Hippocampal formation (tissue), 2 donors: Measurements from ENCODE around the gene ORMDL2.
"Not testable (repeated sequence)": the region's sequence is repeated elsewhere in the genome, so short reads cannot be mapped to it uniquely, and the experiment has no call there.

Experiments used
- DNase-seq, 2 donors: peaks; one replicate each; lab custom pipeline; 2025; lab: John Stamatoyannopoulos, UW

Gene ORMDL2

GRCh38 chr12:55828357-55828756, 10.5 kb downstream of the ORMDL2 start:
- no peak for DNase-seq

- peak; percentile 74 to 77 for DNase-seq
Observed at GRCh38 chr12:55829967-55830600, 12.2 kb downstream of the ORMDL2 start.

- peak; percentile 74 to 77 for DNase-seq
Observed at GRCh38 chr12:55830601-55831446, 13.0 kb downstream of the ORMDL2 start.

GRCh38 chr12:55831447-55831815, 13.6 kb downstream of the ORMDL2 start:
- no peak for DNase-seq

DNA sequence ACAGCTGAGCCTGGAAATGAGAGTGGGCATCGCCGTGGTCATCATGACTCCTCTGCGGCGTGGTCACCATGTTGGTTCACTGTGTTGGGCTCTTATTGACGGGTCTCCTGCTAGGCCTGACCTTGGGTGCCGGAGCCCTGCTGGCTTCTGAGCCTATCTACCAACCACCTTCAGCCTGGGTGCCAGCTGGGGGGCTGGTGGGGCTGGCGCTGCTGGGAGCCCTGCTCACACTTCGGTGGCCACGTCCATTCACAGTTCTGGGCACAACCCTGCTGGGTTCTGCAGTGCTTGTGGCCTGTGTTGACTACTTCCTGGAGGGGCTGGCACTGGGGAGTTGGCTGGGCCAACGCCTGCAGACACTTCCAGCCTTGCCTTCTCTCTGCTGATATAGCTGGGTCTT, 15.2 kb downstream of the ORMDL2 start:
- DNase-seq, result no peak

GRCh38 chr12:55834400-55834799, 16.6 kb downstream of the ORMDL2 start:
- DNase-seq, result not testable (repeated sequence)

- no peak for DNase-seq
Observed at GRCh38 chr12:55838361-55838760, 20.5 kb downstream of the ORMDL2 start.

DNA sequence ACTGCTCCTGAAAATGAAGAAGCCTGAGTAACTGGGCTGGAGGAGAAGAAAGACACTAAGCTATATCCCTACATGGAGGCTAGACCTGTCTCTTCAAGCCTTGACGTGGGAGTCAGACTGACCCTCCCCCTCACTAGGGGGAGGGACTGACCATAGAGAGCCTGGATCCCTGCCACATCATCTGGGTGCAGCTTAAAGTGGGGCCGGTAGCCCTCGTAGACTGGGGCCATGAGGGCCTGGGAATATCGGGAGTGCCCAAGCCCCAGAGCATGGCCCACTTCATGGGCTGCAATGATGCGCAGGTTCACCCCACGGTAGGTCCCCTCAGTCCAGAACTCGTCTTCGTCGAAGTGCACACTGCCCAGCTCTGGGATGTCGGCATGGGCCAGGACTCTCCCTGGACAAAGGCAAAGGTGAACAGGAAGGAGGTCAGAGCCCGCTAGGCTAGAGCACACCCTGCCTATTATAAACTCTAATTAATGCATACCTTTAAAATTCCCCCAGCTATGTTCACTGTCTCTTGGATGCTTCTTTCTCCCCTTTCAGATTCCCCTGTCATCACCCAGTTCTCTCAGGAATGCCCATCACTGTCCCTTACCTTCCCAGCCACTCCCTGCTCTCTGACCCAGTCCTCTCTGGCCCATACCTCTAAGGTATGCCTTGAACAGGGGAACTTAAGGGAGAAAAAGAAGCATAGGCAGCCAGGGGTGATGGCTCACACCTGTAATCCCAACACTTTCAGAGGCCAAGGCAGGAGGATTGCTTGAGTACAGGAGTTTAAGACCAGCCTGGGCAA, 21.7 kb downstream of the ORMDL2 start:
- no peak for DNase-seq

GRCh38 chr12:55840581-55841351, 22.9 kb downstream of the ORMDL2 start:
- no peak for DNase-seq

- no peak for DNase-seq
Observed at GRCh38 chr12:55842681-55843429, 25.0 kb downstream of the ORMDL2 start, which contains the start of gene MMP19. Gene MMP19 (minus strand): TSS chr12:55842936. CDS start chr12:55842830, 106 bp downstream.

DNA sequence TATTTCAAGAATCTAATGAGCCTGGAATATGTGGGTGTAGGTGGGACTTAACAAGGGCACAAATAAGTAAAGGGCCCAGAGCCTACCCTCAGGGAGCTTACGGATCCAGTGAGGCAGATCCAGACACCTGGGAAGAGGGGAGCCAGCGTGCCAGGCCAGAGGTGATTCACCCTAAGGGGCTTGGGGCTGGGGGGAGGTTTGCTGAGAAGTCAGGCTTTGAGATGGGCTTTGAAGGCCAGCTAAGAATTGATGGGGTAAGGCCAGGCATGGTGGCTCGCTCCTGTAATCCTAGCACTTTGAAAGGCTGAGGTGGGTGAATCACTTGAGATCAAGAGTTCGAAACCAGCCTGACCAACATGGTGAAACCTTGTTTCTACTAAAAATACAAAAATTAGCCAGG, 25.6 kb downstream of the ORMDL2 start:
- DNase-seq, result no peak

DNA sequence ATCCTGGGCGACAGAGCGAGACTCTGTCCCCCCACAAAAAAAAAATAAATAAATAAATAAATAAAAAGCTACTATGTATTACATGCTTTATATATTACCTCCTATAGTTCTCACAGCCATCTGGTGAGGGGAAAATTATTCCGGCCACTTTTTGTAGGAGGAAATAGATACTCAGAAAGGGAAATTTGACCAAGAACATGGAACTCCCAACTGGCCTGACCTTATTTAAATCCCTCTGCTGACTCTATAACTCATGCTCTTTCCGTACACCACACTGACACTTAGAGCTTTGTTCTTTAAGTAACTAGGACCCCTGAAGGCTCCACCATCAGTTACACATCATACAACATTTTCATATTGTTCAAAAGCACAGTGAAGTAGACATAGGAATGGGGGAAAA, 27.1 kb downstream of the ORMDL2 start:
- DNase-seq, result no peak

DNA sequence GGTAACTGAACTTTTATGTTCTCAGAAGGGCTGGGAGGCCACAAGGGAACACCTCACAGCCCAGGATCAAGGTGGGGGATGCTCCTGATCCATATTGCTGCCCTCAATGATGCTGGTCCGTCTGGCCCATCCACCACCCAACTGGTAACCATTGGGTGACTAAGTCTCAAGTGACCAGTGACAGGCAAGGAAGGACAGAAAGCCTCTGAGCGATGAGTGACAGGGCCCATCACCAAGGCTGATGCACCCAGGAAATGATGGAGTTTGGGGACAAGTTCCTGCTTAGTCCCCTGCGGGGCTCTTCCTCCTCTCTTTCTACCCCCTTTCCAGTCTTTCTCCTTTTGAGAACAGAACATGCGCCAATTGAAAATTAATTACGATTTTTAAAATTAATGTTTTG, 27.5 kb downstream of the ORMDL2 start:
- DNase-seq, result no peak

DNA sequence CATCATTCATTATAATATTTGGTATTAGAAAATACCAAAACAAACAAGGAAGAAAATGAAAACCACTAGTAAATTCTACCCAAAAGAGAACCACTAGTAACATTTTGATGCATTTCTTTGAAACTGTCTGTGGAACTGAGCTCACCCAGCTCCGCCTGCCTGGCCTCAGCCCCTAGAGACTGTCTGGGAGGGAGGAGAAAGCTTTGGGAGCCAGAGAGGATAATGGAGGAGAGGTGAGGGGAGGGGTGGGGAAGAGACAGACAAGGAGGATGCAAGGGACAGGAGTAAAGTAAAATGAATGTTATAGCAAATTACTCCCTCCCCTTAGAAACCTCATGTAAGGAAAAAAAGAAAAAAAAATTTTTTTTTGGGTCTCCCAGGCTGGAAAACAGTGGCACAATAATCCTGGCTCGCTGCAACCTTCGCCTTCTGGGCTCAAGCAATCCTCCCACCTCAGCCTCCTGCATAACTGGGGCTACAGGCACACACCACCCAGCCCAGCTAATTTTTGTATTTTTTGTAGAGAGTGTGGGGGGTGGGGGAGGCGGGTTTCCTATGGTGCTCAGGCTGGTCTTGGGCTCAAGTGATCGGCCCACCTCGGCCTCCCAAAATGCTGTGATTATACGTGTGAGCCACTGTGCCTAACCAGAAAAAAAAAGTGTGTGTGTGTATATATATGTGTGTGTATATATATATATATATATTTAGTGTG, 28.1 kb downstream of the ORMDL2 start:
- DNase-seq, result no peak

DNA sequence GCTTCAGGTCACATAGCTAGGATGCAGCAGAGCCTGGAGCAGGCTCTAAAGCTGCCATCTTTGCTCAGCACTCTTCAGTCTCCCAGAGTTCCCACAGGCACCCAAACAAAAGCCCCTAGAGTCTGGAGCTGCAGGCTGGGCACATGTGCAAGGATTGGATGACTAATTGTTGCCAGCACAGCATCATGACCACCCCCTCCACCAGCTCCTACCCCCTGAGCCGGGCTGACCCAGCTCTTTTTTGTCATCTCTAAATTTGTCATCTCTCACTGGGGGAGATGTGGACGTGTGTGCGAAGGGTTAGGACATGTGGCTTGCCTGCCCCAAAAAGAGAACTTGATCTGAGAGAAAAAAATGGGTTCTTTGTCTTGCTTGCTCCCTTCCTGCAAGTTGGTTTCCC, 29.2 kb downstream of the ORMDL2 start:
- no peak for DNase-seq

DNA sequence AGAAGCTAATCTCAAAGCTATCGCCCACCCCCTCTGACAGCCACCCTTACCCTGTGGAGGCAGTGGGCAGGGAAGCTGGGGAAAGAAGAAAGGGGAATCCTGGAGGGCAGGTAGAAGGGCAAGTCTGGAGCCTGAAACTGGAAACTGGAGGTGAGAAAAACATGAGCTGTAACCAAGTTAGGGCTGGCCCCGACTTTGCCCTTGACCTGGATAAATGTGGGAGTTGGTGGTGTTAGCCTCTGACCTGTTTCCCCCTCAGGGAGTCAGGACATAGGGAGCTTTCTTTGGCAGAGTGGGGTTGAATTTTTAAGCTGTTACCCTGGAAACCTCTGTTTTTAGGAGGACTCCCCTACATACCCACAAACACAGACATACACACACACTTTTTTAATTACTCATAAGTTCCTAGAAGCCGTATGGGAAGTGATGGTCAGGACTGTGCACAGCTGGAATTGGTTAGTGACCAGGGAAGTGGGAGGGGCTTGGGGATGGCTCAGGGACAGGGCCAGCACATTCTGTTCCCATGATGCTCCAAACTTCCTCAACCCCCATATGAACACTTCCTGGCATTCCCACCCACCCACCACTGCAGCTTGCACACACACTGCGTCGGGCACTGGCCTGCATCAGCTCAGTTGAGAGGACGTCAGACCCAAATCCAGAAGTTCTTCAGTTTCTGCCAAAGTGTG, 29.9 kb downstream of the ORMDL2 start:
- peak; percentile 4 to 18 for DNase-seq

DNA sequence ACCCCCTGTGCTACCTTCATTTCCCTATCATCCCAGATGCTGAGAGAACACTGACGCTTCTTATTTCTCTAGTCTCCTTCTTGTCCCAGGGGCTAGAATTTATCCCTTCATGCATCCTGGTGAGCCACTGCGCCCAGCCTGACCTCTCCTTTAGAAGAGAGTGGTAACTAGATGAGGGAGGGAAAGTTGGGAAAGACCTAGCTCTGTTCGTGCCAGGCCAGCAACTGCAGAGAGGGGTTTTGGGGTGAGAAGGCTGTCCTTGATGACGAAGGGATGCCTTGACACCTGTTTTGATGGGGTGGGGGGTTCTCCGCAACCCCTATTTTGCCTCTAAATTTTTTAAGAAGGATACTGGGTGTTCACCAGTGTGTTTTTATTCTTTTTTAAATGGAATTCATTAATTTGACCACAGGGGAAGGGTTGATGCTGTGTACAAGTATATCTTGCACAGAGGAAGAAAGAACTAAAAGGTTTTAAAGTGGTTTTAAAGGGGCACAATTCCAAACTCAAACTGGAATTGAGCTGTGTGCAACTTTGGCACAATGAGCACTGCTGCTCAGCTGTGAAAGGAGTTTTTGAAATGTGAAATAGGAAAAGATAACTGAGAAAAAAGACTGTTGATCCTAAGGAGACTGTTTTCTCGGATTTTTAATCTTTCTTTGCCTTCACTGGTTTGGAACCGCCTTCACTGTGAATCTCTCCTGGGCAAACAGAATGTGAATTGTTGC, 31.9 kb downstream of the ORMDL2 start:
- DNase-seq, result no peak

DNA sequence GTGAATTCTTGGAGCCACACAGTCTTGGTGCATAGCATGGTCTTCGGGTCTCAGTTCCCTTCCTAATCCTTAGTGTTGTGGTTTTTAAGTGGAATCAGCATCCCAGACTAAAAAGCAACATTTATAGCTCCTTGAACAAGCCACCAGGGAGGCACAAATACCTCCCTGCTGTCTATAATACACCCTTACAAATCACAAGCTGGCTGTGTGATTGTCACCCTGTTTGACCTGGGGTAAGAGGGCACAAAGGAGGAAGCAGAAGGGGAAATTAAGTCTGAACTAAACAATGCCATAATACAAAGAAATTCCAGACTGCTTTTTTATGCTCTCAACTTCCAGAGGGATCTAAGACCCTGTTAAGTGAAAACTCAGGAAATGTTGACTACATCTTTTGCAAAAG, 32.6 kb downstream of the ORMDL2 start:
- no peak for DNase-seq

- no peak for DNase-seq
Observed at GRCh38 chr12:55850893-55851292, 33.1 kb downstream of the ORMDL2 start.
